HepG2 (cell line): ENCODE results near the gene VPS37D. TPM values are rescaled to one million over a fixed set of nuclear protein-coding genes. Genes with fewer than 3 reads are reported as not detected.

ENCODE experiments used
- ATAC-seq: fragments of 200-7000 bp; cut with Tn5 transposase; 3 replicates; pipeline ENCODE4 v1.9.1; 2020; ENCODE audit warnings: mild to moderate bottlenecking, moderate library complexity
- BruUV-seq: library from RNA; stranded (reverse); fragments of 400-500 nt; replicated peaks from 2 replicates; lab custom pipeline; 2021; lab: Mats Ljungman, UMichigan
- CTCF ChIA-PET: fragments of 300-600 bp; formaldehyde crosslinking; extraction: SDS; loops from one replicate; lab custom pipeline; 2021; ENCODE audit warnings: low total read pairs, inconsistent platforms, low intra/inter-chr PET ratio; lab: Yijun Ruan, JAX
- POLR2A ChIA-PET: fragments of 350-600 bp; sonication (Branson Sonifier 250); formaldehyde crosslinking; loops from one replicate; lab custom pipeline; 2020; ENCODE audit warnings: antibody characterized with exemption, inconsistent platforms; lab: Yijun Ruan, JAX
- DNase-seq: peaks from one replicate; pipeline ENCODE4 v3.0.0-alpha.2; 2015; ENCODE audit warnings: low spot score
- FAIRE-seq: peaks from 3 replicates; lab custom pipeline; 2011; peaks lifted over from hg19 to GRCh38; lab: Jason Lieb, UNC
- H2AFZ ChIP-seq: one replicate; pipeline ENCODE4 v1.6.1; 2011; ENCODE audit warnings: low read length, inconsistent platforms
- H3K27ac ChIP-seq: fragments of 300-600 bp; 3 replicates; pipeline ENCODE4 v1.8.0; 2011; ENCODE audit warnings: mixed run types, mild to moderate bottlenecking, mixed read lengths, low read length, inconsistent platforms; ENCODE audit not compliant: insufficient read depth; ENCODE audit errors: extremely low read length
- H3K27me3 ChIP-seq, 2 experiments: fragments of 200-600 bp in 1 of 2; 2 replicates in 1 of 2; 3 replicates in 1 of 2; pipeline versions ENCODE4 v1.6.0 to v1.8.0; 2011; ENCODE audit warnings: low read length in 2 of 2, mild to moderate bottlenecking in 2 of 2, moderate library complexity in 2 of 2, inconsistent platforms in 1 of 2; ENCODE audit not compliant: insufficient read depth in 2 of 2, control insufficient read depth in 1 of 2
- H3K36me3 ChIP-seq, 2 experiments: fragments of 200-600 bp in 1 of 2; replicated peaks in 1 of 2; 2 replicates in 1 of 2; 3 replicates in 1 of 2; pipeline versions ENCODE4 v1.5.1 to v1.8.0; 2011; ENCODE audit warnings: low read length in 2 of 2, inconsistent platforms in 1 of 2; ENCODE audit not compliant: insufficient read depth in 2 of 2, control insufficient read depth in 1 of 2
- H3K4me1 ChIP-seq: 2 replicates; pipeline ENCODE4 v1.5.1; 2012; ENCODE audit warnings: low read length, inconsistent platforms; ENCODE audit not compliant: insufficient read depth
- H3K4me2 ChIP-seq: 2 replicates; pipeline ENCODE4 v1.6.0; 2011; ENCODE audit warnings: low read depth, low read length, inconsistent platforms
- H3K4me3 ChIP-seq, 3 experiments: fragments of 200-600 bp in 1 of 3; sonication (generic), shearing (Covaris generic) in 1 of 3; replicated peaks in 1 of 3; 2 replicates each; pipeline ENCODE4 v1.5.1; 2011 to 2016; ENCODE audit warnings: low read length in 3 of 3, inconsistent platforms in 2 of 3, low read depth in 2 of 3, mild to moderate bottlenecking in 2 of 3, control low read depth in 1 of 3, mixed read lengths in 1 of 3; ENCODE audit not compliant: insufficient read depth in 1 of 3
- H3K79me2 ChIP-seq: one replicate; pipeline ENCODE4 v1.6.1; 2011; ENCODE audit warnings: low read length, inconsistent platforms; ENCODE audit not compliant: insufficient read depth
- H3K9ac ChIP-seq: 2 replicates; pipeline ENCODE4 v1.6.0; 2011; ENCODE audit warnings: mild to moderate bottlenecking, low read depth, low read length, inconsistent platforms; ENCODE audit not compliant: insufficient read depth
- H3K9me3 ChIP-seq: 2 replicates; pipeline ENCODE4 v1.5.1; 2012; ENCODE audit warnings: mild to moderate bottlenecking, low read length
- H4K20me1 ChIP-seq: 2 replicates; pipeline ENCODE4 v1.6.0; 2011; ENCODE audit warnings: inconsistent platforms, mild to moderate bottlenecking, low read length, moderate library complexity; ENCODE audit not compliant: insufficient read depth
- ATF3 ChIP-seq: sonication (generic); formaldehyde crosslinking; IDR thresholded peaks from 2 replicates; pipeline ENCODE4 v1.4.0; 2020; ENCODE audit warnings: missing genetic modification reagents
- BORCS8-MEF2B ChIP-seq: sonication (generic); formaldehyde crosslinking; IDR thresholded peaks from 2 replicates; pipeline ENCODE4 v1.8.0; 2022; ENCODE audit warnings: mild to moderate bottlenecking, missing genetic modification reagents
- DR1 ChIP-seq: sonication (generic); formaldehyde crosslinking; IDR thresholded peaks from 2 replicates; pipeline ENCODE4 v1.8.0; 2021; ENCODE audit warnings: mild to moderate bottlenecking, missing genetic modification reagents, inconsistent platforms
- JARID2 ChIP-seq: sonication (generic); formaldehyde crosslinking; IDR thresholded peaks from 2 replicates; pipeline ENCODE4 v1.8.1; 2023; ENCODE audit warnings: missing genetic modification reagents, inconsistent platforms; ENCODE audit not compliant: insufficient replicate concordance
- KDM6A ChIP-seq: IDR thresholded peaks from 2 replicates; pipeline ENCODE4 v1.6.1; 2016; ENCODE audit warnings: low read depth
- LBX2 ChIP-seq: sonication (generic); formaldehyde crosslinking; IDR thresholded peaks from 2 replicates; pipeline ENCODE4 v1.5.0; 2020; ENCODE audit warnings: missing genetic modification reagents, mild to moderate bottlenecking, borderline replicate concordance
- MYNN ChIP-seq: sonication (generic); formaldehyde crosslinking; IDR thresholded peaks from 2 replicates; pipeline ENCODE4 v1.4.0; 2020; ENCODE audit warnings: mild to moderate bottlenecking, low read depth, missing genetic modification reagents
- NFYC ChIP-seq: IDR thresholded peaks from 2 replicates; pipeline ENCODE4 v1.6.1; 2016; ENCODE audit warnings: missing genetic modification reagents, missing compliant biosample characterization
- RFX5 ChIP-seq: IDR thresholded peaks from 2 replicates; pipeline ENCODE4 v1.6.1; 2011; ENCODE audit warnings: low read depth, low read length, improper control_type of control experiment
- RFXANK ChIP-seq: IDR thresholded peaks from 2 replicates; pipeline ENCODE4 v1.6.1; 2016
- RFXAP ChIP-seq: sonication (generic); formaldehyde crosslinking; IDR thresholded peaks from 2 replicates; pipeline ENCODE4 v1.4.0; 2020; ENCODE audit warnings: missing genetic modification reagents, borderline replicate concordance
- SMARCE1 ChIP-seq: fragments of 450-650 bp; IDR thresholded peaks from 2 replicates; pipeline ENCODE4 v1.6.1; 2017; ENCODE audit warnings: borderline replicate concordance
- U2AF2 ChIP-seq: fragments of 200-400 bp; formaldehyde crosslinking; IDR thresholded peaks from 2 replicates; pipeline ENCODE4 v1.6.1; 2017; ENCODE audit warnings: low read depth, mild to moderate bottlenecking, low read length
- ZKSCAN1 ChIP-seq: fragments of 150-350 bp; IDR thresholded peaks from 2 replicates; pipeline ENCODE4 v1.6.1; 2014; ENCODE audit warnings: low read length
- ZNF614 ChIP-seq: IDR thresholded peaks from 2 replicates; pipeline ENCODE4 v1.6.1; 2018; ENCODE audit warnings: missing biosample characterization, missing genetic modification reagents, inconsistent platforms, borderline replicate concordance
- ZSCAN22 ChIP-seq: sonication (generic); formaldehyde crosslinking; IDR thresholded peaks from 2 replicates; pipeline ENCODE4 v1.4.0; 2020; ENCODE audit warnings: mild to moderate bottlenecking, missing genetic modification reagents
- WGBS: methylation state at CpG from one replicate; pipeline ENCODE4 v1.1.6; 2017; ENCODE audit warnings: low lambda C conversion rate; 5-methylcytosine and 5-hydroxymethylcytosine counted together
- in situ Hi-C: cut with HindIII; loops from 2 replicates; pipeline ENCODE4 v1.10.0; 2017; ENCODE audit warnings: low pct_unique_long_range_greater_than_20kb; ENCODE audit not compliant: extremely low pct_ligation_motif_present
- intact Hi-C: fragments of 100-400 bp; cut with micrococcal nuclease; formaldehyde crosslinking; loops from one replicate; pipeline ENCODE4 v1.10.0; 2022; ENCODE audit not compliant: unreplicated experiment
- polyA plus RNA-seq, 8 experiments: library from polyadenylated mRNA; depleted of rRNA in 3 of 8; stranded (reverse) in 7 of 8; unstranded in 1 of 8; fragments of >200 nt; fragmentation: Illumina TruSeq in 4 of 8; extraction: Trizol in 4 of 8; gene quantifications; 2 replicates each; pipeline versions ENCODE4 v1.2.1 to v1.2.3, GENCODE V29; 2011 to 2016; ENCODE audit warnings: low read depth in 4 of 8, missing spikeins in 1 of 8, mixed read lengths in 1 of 8; ENCODE audit not compliant: insufficient read depth in 1 of 8
- total RNA-seq, 5 experiments: library from RNA; depleted of rRNA; stranded (reverse); fragments of >200 nt; fragmentation: Illumina TruSeq; extraction: Trizol; gene quantifications; 2 replicates each; pipeline ENCODE4 v1.2.3, GENCODE V29; 2016; ENCODE audit warnings: low read depth in 1 of 5

The VPS37D gene
- total and polyA plus RNA-seq, 2 of the 13 experiments (the other 11 are each of a cell fraction or from before 2014, with no cell fraction given), result 3.8 to 6.3 TPM

- BruUV-seq, result no TSS peak
- ChIA-PET POLR2A (interaction anchor here (1.7 kb wide), 1 partner anchor 11 kb away, joined by 6 read pairs; no protein-coding TSS in a partner anchor), CTCF (no interaction called here)
- Histone ChIP-seq H3K36me3 (peaks cover 2 to 7% of the 10 kb centered on the region in 2 experiments; a peak in 2 of 5 replicates), H3K27ac (no peak overlapping the region), H3K9me3 (no peaks in the 10 kb centered on the region), H3K4me3 (no peak overlapping the region), H3K4me1 (peaks cover 5% of the 10 kb centered on the region), H2AFZ (no peak overlapping the region), H3K9ac (no peak overlapping the region), H4K20me1 (peaks cover 5% of the 10 kb centered on the region; the same call in 1 of the 2 replicates), H3K4me2 (no peak overlapping the region), H3K79me2 (no peaks in the 10 kb centered on the region), H3K27me3 (no peaks in the 10 kb centered on the region)
- 84% methylated on average over 16 of the region's 23 CpGs for WGBS
- in situ Hi-C loops (no loop called here), intact Hi-C loops (no loop called here)
- TF ChIP-seq KDM6A (CRISPR knock-in tag), result no peak
- TF ChIP-seq NFYC (CRISPR knock-in tag), result no peak
- TF ChIP-seq ZKSCAN1, result no peak
- TF ChIP-seq ATF3 (CRISPR knock-in tag), result no peak
- TF ChIP-seq U2AF2, result no peak
- no peak for TF ChIP-seq BORCS8-MEF2B (CRISPR knock-in tag)
- no peak for TF ChIP-seq LBX2
- no peak for TF ChIP-seq DR1 (CRISPR knock-in tag)
- TF ChIP-seq ZSCAN22 (CRISPR knock-in tag), result no peak
- TF ChIP-seq SMARCE1, result no peak
- TF ChIP-seq RFXANK, result no peak
- TF ChIP-seq RFX5, result no peak
- TF ChIP-seq JARID2, result no peak
- TF ChIP-seq ZNF614, result no peak
- no peak for TF ChIP-seq RFXAP (CRISPR knock-in tag)
- TF ChIP-seq MYNN (CRISPR knock-in tag), result no peak
- FAIRE-seq (no peak), ATAC-seq (no peak), DNase-seq (no peak)
Measured at GRCh38 chr7:73704640-73705550, 37.3 kb downstream of the VPS37D start.
